NCI-H774 (cell line): Measurements from ENCODE around the gene PLEKHA6.
"Not testable (repeated sequence)": the region's sequence is repeated elsewhere in the genome, so short reads cannot be mapped to it uniquely, and the experiment has no call there.

Source experiments
- DNase-seq: peaks from one replicate; lab custom pipeline; 2025; lab: John Stamatoyannopoulos, UW

Gene PLEKHA6

DNA sequence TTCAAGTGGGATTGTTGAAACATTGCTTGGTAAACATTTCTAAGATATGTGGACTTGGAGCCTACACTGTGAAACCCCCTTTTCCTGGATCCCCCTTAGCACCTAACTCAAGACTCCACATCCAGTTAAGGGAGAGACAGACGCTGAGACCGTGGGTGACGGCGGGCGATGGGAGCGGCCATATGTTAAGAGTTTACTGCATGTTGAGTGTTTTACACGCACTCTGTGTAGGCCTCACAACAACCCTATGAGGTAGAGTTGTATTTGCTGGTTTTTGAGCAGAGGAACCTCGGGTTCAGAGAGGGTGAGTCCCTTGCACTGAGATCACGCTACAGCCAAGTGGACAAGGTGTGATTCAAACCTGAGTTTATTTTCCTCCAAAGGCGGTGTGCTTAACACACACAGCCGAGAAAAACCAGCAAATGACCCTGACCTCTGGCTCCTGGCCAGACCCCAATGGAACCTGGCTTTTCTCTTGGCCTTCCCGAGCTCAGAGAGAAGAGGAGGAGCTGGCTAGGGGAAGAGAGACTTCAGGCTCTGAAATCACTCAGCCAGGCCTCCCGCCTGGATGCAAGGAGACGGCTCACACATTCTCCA, 99.0 kb downstream of the PLEKHA6 start:
- DNase-seq = no peak

DNA sequence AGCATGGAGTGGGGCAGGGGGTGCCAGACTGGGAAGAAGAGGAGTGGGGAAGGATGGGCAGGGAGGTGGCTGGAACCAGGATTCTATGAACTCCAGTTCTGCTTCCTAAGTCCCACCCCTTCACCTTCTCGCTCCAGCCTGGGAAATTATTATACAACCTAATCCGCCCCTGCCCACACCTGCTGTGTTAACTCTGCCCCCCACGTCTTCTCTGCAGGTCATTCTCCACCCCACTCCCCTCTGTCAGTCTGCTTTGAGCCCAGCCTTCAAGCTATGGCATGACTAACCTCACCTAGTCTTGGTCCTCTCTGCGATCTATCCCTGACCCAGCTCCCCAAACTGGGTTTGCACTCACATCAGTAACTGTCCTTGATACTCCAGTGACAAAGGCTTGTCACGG, 99.9 kb downstream of the PLEKHA6 start:
- DNase-seq = no peak

DNA sequence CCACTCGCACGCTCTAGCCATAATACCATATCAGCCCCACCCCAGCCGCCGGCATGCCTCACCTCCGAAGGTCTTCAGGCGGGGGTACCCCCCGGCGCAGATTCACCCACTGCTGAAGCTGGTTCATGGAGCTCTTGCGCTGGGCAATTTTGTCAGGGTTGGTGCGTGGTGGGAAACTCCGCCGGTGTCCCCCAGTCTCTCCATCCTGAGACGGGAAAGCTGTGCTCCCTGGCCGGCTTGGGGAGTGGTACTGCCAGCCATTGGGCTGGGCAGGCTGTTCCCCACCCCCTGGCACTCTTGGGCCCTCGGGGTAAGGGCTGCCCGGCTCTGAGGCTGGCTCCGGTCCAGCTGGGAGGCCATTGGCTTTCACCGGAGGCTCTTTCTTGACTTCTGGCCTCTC, 100.5 kb downstream of the PLEKHA6 start:
- no peak for DNase-seq

DNA sequence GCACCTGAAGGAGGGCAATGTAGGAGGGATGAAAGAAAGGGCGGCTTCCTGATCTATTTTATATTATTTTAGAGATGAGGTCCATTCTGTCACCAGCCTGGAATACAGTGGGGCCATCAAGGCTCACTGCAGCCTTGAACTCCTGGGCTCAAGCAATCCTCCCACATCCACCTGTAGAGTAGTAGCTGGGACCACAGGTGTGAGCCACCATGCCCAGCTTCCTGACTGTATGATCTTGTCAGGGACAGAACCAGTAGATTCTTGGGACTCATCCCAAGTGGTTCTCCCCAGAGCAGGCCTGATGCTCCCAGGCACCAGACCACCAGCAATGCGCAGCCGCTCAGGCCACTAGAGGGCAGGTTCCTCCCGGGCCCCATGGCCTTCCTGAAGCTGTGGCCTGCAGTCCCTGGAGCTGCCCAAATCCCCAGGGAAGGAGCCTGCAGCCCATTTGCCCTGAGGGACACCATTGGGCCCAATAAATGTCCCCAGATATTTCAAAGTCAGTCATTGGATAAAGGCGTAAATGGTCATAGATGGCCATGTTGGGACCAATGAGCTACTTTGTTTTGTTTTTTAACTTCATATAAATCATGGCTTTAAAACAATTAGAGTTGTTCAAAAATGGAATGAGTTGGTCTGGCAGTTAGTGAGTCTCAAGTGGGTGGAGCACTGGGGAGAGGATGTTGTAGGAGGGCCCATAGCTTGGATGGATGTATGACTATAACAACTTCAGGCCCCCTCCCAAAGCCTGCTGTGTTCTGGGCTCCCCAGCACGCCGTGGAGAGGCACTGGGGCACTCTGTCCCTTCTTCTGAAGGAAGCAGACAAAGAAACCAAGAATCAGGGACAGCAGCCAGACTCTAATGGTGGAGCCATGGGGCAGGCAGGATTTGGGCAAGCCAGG, 101.3 kb downstream of the PLEKHA6 start:
- DNase-seq = peak; percentile 35

DNA sequence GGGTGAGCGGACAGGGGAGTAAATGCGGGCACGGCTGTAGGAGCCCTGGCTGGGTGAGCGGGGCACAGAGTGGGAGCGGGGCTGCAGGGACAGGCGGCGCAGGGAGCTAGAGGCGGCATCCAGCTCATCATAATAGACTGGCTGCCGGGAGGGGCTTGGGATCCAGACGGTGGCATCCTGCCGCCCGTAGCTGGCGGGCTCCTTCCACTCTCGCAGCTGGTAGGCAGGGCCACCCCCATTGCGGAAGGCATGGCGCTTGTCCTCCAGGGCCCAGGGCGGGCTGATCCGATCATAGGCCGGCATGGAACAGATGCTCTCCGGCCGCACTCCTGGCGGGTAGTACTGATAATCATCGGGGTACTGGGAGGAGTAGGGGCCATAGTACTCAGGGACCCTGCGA, 102.3 kb downstream of the PLEKHA6 start:
- no peak for DNase-seq

DNA sequence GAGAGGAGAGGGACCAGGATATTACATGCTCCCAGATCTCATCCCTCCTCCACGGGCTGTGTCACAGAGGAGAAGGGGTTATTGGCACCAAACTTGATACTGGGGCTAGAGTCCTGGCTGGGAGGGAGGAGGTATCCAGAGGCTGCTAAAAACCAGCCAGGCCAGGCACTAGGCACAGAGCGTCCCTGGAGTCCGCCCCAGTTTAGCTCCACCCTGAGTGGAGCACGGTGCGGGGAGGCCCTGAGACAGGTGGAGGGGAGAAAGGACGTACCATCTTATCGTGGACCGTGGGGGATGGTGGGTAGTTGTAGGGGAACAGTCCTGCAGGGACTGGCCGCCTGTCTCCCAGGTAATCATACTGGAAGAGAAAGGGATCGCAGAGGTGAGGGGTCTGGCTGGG, 103.2 kb downstream of the PLEKHA6 start:
- DNase-seq = no peak

DNA sequence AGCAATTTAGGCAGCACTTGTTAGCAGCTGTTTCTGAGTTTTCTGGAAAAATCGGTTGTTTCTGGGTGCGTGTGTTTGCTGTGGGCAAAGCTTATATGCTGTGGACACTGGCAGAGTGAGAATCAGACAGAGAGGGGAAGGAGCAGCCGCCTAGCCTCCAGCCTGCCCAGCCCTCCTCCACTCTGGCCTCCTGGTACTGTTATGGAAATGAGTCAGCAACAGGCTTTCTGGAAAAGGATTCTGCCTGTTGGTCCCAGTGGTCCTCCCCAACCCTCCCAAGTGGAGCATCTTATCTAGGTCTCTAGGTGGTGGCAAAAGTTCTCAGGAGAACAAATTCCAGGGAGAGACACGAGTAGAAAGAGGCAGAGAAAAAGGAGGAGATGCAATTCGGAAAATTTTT, 103.8 kb downstream of the PLEKHA6 start:
- no peak for DNase-seq

DNA sequence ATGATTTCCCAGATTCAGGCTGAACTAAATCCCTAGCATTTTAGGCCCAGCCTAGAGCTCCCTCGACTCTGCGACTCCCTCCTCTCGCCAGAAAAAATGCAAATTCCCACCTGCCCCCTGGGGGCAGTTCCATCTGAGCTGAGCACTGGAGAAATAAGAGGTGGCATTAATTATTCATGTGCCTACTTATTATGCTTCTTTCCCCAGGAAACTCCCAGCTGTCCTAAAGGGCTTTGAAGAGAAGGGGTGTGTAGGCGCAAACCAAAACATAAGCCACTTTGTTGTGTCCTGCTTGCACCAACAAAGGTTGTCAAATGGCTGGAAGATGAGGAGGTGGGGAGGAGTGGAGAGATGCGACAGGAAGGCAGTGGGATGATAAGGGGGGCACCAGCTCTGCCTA, 104.5 kb downstream of the PLEKHA6 start:
- DNase-seq = no peak

DNA sequence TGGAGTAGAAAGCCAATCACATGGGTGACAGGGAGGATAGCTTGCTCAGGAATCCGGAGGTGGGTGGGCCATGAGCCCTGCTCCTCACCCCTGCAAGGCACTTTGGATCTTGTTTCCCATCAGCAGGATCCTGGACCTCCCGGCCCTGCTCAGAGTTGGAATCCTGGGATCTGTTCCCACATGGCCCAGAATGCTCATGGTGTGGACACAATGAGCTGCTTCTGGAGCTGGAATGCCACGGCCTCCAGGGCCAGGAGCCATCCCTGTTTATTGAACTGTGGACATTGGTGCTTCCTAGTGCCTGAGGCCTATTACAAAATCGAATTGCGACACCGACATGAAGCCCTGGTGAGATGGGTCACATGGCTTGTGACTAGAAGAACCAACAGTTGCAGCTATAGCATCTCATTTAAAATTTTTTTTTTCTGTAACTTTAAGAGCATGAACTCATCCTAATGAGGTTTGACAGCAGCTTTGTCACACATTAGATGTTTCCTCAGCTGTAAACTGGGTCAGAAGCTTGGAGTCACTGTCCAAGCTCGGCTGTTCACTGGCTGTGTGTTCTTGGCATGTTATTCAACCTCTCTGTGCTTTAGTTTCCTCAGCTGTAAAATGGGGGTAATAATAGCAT, 105.6 kb downstream of the PLEKHA6 start:
- no peak for DNase-seq

DNA sequence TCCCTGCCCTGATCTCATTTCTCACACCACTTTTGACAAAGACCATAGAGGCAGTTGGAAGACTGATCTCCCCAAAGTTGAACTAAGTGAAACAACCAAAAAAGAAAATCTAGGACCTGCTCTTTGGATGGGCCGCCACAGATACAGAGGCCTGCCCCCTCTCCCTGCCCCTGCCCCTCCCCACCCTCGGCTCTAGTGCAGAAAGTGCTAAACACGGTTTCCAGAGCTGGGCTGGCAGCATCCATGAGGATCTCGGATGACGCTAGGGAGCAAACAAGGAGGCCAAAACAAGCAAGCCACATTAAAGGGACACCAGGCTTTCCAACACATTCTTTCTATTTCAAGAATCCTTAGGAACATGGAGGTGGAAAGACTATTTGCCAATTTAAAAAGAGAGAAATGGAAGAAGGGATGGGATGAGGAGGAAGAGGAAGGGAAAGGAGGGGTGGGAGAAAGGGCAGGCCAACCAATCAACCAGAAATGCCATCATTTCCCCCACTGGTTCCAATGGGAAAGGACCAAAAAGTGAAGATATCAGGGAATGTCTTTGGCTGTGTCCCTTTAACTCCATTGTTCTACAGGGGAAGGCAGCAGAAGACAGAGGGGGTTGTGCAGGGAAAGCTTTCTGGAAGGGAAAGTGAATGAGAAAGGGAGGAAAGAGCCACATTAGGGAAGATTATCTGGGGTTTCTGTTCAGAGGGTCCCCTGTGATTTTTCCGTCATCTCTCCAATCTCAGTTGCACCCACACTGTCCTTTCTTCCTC, 107.6 kb downstream of the PLEKHA6 start:
- no peak for DNase-seq

DNA sequence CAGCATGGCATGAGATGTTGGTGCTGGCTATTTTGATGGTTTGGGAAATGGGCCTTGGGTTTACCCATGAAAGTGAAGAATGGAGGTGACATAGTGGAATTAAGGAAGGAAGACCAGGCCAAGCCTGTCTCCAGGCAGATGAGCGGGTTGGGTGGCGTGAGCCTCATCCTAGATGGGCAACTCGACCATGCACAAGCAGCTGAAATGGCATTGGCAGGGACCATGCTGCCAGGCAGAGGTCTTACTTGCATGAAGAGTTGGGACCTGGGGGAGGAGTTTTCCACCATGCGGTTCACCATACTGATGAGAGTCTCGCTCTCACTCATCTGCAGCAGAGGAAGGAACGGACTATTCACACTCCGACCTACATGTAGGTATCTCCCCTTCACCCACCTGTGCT, 108.4 kb downstream of the PLEKHA6 start:
- no peak for DNase-seq

DNA sequence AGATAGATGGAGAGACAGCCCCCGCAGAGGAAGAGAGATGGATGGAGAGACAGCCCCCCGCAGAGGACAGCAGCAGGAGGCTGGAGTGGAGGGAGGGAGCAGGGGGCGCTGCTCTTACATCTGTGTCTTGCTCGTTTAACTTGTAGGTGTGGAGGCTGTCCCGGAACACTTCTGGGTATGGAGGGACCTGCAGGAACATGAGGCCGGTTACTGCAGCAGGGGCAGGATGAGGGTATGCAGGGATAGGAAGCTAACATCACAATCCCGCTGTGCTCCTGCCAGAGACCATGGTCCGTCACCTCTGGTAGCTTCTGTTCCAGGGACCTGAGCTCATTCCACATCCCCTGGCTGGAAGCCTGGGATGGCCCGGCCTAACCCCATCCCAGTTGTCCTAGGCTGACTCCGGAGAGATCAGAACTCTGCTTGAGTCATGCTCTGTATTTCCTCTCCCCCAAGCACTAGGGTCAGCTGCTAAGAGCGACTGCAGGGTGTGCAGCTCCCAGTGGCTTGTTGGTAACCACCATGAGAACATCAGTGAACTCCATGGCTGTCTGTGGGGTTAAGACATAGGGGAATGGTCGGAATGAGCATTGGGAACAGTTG, 109.2 kb downstream of the PLEKHA6 start:
- no peak for DNase-seq

DNA sequence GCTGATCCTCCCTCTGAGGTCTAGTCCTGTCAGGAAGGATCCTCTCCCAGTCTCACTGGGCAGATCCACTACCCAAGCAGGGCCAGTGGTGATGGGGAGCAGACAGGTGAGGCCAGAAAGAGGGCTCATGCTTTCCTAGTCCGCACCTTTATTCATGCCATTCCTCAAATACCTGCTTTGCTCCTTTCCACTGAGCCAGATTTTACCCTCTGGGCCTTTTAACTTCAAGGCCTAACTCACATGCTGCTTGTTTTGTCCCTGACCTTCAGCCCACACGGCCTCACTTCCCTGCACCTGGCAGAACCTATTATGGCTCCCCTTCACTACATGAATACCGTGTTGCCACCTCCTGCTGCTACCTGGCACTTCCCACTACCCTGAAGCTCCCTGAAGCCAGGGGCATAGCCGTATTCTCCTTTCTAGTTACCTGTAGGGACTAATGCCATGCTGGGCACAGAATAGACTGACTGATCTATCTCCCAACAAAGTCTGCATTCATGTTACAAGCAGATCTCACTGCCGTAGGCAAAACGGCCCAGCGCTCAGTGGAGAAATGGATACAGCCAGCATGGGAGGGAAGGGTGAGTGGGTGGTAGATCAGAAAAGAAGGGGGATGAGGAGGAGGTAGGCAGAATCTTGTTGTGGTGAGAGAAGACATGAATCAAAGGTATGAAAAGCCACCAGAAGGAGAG, 109.8 kb downstream of the PLEKHA6 start:
- DNase-seq = no peak

DNA sequence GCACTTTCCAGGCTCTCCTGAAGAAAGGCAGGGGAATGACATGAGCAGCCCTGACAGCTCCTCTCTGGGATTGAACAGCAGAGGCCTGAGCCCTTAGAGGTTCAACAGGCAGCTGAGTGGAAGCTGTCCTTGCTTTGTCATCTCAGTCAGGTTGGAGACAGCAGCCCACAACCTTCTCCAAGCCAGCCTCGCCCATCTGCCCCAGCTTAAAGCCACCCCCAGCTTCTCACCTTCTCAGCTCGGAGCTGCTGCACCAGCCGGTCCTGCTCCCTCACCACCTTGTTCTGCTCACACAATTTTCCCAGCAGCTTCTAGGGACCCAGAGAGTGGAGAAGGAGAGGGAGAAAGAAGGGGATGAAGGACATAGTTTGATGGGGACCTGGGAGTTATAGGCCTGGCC, 110.8 kb downstream of the PLEKHA6 start:
- DNase-seq = no peak

DNA sequence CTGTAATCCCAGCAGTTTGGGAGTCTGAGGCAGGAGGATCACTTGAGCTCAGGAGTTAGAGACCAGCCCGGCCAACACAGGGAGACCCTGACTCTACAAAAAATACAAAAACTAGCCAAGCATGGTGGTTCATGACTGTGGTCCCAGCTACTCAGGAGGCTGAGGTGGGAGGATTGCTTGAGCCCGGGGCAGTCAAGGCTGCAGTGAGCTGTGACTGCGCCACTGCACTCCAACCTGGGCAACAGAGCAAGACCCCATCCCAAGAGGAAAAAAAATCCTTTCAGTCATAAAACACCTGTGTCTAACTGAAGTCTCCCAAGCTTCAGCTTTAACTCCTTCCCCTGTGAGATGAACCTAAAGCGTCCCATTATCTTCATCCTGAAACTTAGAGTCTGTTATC, 112.9 kb downstream of the PLEKHA6 start:
- no peak for DNase-seq

DNA sequence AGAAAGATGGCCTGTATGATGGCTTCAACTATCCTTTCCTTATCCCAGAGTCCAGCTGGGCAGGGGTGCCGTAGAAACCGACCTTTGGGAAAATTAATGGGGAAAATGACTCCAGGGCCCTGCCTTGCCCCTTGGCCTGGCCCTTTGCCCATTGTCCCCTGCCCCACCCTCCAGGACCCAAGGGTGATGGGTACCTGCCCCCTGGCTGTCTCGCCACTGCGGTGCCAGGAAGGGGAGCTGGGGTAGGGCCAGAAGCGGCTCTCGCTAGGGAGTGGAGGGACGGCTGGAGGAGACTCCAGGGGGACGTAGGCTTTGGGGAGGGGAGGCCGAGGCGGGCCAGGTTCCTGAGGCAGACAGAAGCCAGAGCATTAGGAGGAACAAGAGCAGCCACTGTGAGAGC, 116.8 kb downstream of the PLEKHA6 start:
- DNase-seq = no peak

DNA sequence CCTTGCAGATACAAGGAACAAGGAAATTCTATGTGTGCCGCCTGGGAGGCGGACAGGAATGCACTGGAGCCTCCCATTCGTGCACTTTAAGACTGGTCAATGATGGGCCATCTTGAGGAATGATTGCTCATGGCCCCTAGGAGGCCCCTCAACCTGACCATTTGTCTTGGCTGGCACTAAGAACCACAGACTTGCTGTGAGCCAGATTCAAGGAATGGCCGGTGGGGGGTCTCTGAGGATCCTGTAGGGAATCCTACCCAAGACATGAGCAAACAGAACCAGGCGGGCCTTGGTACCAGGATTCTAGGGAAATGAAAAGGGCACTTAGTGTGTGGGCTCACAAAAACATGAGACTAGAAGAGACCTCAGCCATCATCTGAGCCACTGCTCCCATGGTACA, 117.8 kb downstream of the PLEKHA6 start:
- no peak for DNase-seq

DNA sequence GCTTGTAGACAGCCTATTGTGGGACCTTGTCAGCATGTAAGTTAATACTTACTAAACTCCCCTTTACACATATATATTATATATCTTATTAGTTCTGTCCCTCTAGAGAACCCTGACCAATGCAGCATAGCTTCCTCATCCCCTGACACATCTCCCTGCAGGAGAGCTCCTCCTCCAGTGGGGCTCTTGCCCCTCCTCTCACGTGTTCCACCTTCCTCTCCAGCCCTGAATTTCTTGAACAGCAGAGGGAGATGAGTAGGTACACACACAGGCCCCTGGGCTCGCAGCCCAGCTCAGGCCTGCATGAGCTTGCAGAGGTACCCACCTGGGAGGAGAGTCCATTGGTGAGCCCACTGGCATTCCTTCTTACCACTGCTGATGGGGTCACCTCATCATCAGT, 118.7 kb downstream of the PLEKHA6 start:
- no peak for DNase-seq

DNA sequence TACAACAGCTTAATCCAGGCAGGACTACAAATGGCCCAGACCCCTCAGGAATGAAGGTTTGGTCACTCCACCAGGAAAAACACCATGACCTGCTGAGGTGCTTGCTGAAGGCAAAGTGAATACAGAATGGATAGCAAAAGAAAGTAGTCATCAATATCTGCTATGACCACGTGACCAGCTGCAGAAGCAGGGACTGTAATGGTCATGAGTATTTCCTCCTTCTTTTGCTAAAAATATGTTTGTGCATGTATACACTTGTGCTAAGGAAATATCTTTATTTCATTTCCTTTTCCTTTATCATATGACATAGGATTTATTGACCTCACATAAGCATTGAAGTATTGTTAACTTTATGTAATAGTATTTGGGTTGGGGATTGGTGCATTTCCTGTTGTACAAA, 119.5 kb downstream of the PLEKHA6 start:
- no peak for DNase-seq

DNA sequence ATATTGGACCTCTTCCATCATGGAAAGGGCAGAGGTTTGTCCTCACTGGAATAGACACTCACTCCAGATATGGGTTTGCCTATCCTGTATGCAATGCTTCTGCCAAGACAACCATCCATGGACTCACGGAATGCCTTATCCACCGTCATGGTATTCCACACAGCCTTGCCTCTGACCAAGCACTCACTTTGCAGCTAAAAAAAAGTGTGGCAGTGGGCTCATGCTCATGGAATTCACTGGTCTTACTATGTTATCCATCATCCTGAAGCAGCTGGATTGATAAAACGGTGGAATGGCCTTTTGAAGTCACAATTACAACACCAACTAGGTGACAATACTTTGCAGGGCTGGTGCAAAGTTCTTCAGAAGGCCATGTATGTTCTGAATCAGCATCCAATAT, 120.3 kb downstream of the PLEKHA6 start:
- DNase-seq = not testable (repeated sequence)

DNA sequence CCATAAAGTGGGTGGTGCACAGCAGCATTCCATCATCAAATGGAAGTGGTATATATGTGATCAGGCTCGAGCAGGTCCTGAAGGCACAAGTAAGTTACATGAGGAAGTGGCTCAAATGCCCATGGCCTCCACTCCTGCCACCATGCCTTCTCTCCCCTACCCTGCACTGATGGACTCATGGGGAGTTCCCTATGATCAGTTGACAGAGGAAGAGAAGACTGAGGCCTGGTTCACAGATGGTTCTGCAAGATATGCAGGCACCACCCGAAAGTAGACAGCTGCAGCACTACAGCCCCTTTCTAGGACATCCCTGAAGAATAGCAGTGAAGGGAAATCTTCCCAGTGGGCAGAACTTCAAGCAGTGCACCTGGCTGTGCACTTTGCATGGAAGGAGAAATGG, 121.2 kb downstream of the PLEKHA6 start:
- not testable (repeated sequence) for DNase-seq
